Glutamatergic neuron (in vitro differentiated cells): ENCODE measurements around the gene DEDD2. TPM values are rescaled to one million over a fixed set of nuclear protein-coding genes. Genes with fewer than 3 reads are reported as not detected.

Source experiments
- DNase-seq: peaks from one replicate; pipeline ENCODE4 v3.0.0; 2022
- H3K27ac Mint-ChIP-seq: one replicate; pipeline ENCODE4 v1.8.0; 2020; ENCODE audit warnings: mild to moderate bottlenecking, mixed read lengths, inconsistent platforms; ENCODE audit not compliant: unreplicated experiment
- H3K27me3 Mint-ChIP-seq: one replicate; pipeline ENCODE4 v1.8.0; 2020; ENCODE audit warnings: mild to moderate bottlenecking, moderate library complexity, mixed read lengths, inconsistent platforms; ENCODE audit not compliant: unreplicated experiment
- H3K36me3 Mint-ChIP-seq: one replicate; pipeline ENCODE4 v1.8.0; 2020; ENCODE audit warnings: mild to moderate bottlenecking, mixed read lengths, inconsistent platforms; ENCODE audit not compliant: unreplicated experiment
- H3K4me1 Mint-ChIP-seq: one replicate; pipeline ENCODE4 v1.8.0; 2020; ENCODE audit warnings: mild to moderate bottlenecking, low read depth, mixed read lengths, inconsistent platforms; ENCODE audit not compliant: unreplicated experiment
- H3K4me3 Mint-ChIP-seq: one replicate; pipeline ENCODE4 v1.8.0; 2020; ENCODE audit warnings: mild to moderate bottlenecking, mixed read lengths, inconsistent platforms; ENCODE audit not compliant: unreplicated experiment
- H3K9me3 Mint-ChIP-seq: one replicate; pipeline ENCODE4 v1.8.0; 2020; ENCODE audit warnings: mild to moderate bottlenecking, moderate library complexity, mixed read lengths, inconsistent platforms; ENCODE audit not compliant: unreplicated experiment
- CTCF ChIP-seq: fragments of 200-600 bp; sonication (generic); IDR thresholded peaks from one replicate; pipeline ENCODE4 v1.5.0; 2021; ENCODE audit not compliant: partially characterized antibody, unreplicated experiment
- total RNA-seq: library from RNA; stranded (reverse); fragmentation: NEBNext Ultra II Directional; extraction: Animal tissue kit (Norgen Biotek cat#: 25700); gene quantifications from one replicate; pipeline ENCODE4 v1.2.1, GENCODE V29; 2021; ENCODE audit not compliant: unreplicated experiment

The DEDD2 gene
- total RNA-seq, 1 donor from 2014 or later = 30.7 TPM

GRCh38 chr19:42178791-42179674, 38.4 kb downstream of the DEDD2 start:
- H3K9me3 Mint-ChIP-seq = peaks cover 20% of the 10 kb centered on the region

DNA sequence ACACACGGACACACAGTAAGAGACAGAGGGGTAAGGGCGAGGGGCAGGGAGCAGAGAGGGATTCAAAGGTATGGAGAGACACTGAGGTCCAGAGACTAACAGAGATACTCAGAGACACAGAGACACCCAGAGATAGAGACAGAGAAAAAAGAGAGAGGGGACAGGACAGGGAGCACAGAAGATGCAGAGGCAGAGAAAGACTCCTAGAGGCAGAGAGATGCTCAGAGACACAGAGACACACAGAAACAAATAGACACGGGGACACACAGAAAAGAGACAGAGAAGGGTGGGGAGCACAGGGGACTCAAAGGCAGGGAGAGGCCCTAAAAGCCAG, 39.8 kb downstream of the DEDD2 start:
- no peaks in the 10 kb centered on the region for H3K36me3 Mint-ChIP-seq
- H3K4me3 Mint-ChIP-seq = no peak overlapping the region
- no peak overlapping the region for H3K27ac Mint-ChIP-seq
- DNase-seq = no peak
- no peak for TF ChIP-seq CTCF
- peaks cover 42% of the 10 kb centered on the region for H3K4me1 Mint-ChIP-seq
- H3K27me3 Mint-ChIP-seq = peaks cover 21% of the 10 kb centered on the region
- H3K9me3 Mint-ChIP-seq = peaks cover 23% of the 10 kb centered on the region

More at GRCh38 chr19:42178791-42179674, 38.4 kb downstream of the DEDD2 start:
- H3K4me3 Mint-ChIP-seq = peak overlapping the region; percentile 22
- peak; percentile 77 for TF ChIP-seq CTCF
- no peak overlapping the region for H3K27ac Mint-ChIP-seq
- DNase-seq = peak; percentile 76
- H3K36me3 Mint-ChIP-seq = no peaks in the 10 kb centered on the region
- peaks cover 21% of the 10 kb centered on the region for H3K27me3 Mint-ChIP-seq
- H3K4me1 Mint-ChIP-seq = peaks cover 36% of the 10 kb centered on the region

GRCh38 chr19:42176990-42177685, 40.3 kb downstream of the DEDD2 start:
- peak; percentile 95 for DNase-seq
- H3K36me3 Mint-ChIP-seq = no peaks in the 10 kb centered on the region
- H3K9me3 Mint-ChIP-seq = peaks cover 26% of the 10 kb centered on the region
- H3K4me1 Mint-ChIP-seq = peaks cover 43% of the 10 kb centered on the region
- no peak overlapping the region for H3K27ac Mint-ChIP-seq
- H3K4me3 Mint-ChIP-seq = no peak overlapping the region
- TF ChIP-seq CTCF = no peak
- peaks cover 21% of the 10 kb centered on the region for H3K27me3 Mint-ChIP-seq

GRCh38 chr19:42176649-42176989, 40.9 kb downstream of the DEDD2 start:
- no peaks in the 10 kb centered on the region for H3K36me3 Mint-ChIP-seq
- peak overlapping the region; percentile 100 for H3K27ac Mint-ChIP-seq
- H3K9me3 Mint-ChIP-seq = peaks cover 28% of the 10 kb centered on the region
- no peak for TF ChIP-seq CTCF
- H3K4me3 Mint-ChIP-seq = peak overlapping the region; percentile 100
- peaks cover 25% of the 10 kb centered on the region for H3K27me3 Mint-ChIP-seq
- no peak for DNase-seq
- H3K4me1 Mint-ChIP-seq = peaks cover 43% of the 10 kb centered on the region
